H9 (cell line): Measurements from ENCODE around the gene PCDHGA6. TPM values are rescaled to one million over a fixed set of nuclear protein-coding genes. Genes with fewer than 3 reads are reported as not detected.
A peak's percentile ranks its signal among the peaks of the same experiment; 100 is the strongest.

Experiments
- DNase-seq: peaks from one replicate; pipeline ENCODE4 v3.0.0-alpha.2; 2017
- H2AFZ ChIP-seq: one replicate; pipeline ENCODE4 v1.6.1; 2013; ENCODE audit warnings: mild to moderate bottlenecking, low read length, control low read depth, moderate library complexity
- H2AK5ac ChIP-seq: 2 replicates; pipeline ENCODE4 v1.6.1; 2013; ENCODE audit warnings: low read length, control low read depth, mixed read lengths; ENCODE audit not compliant: insufficient read length
- H2BK120ac ChIP-seq: one replicate; pipeline ENCODE4 v1.6.1; 2013; ENCODE audit warnings: low read depth, mild to moderate bottlenecking, low read length, control low read depth, inconsistent platforms; ENCODE audit not compliant: poor library complexity, severe bottlenecking
- H2BK12ac ChIP-seq: 2 replicates; pipeline ENCODE4 v1.6.1; 2013; ENCODE audit warnings: low read length, control low read depth, mixed read lengths, low read depth; ENCODE audit not compliant: insufficient read length
- H2BK15ac ChIP-seq: 2 replicates; pipeline ENCODE4 v1.6.1; 2013; ENCODE audit warnings: low read depth, low read length, control low read depth
- H2BK20ac ChIP-seq: one replicate; pipeline ENCODE4 v1.6.1; 2013; ENCODE audit warnings: low read depth, mild to moderate bottlenecking, low read length, control low read depth, inconsistent platforms; ENCODE audit not compliant: poor library complexity, severe bottlenecking
- H2BK5ac ChIP-seq: 2 replicates; pipeline ENCODE4 v1.6.1; 2013; ENCODE audit warnings: low read length, control low read depth, mixed read lengths; ENCODE audit not compliant: insufficient read length
- H3K14ac ChIP-seq: 2 replicates; pipeline ENCODE4 v1.6.1; 2013; ENCODE audit warnings: low read length, control low read depth; ENCODE audit not compliant: insufficient read depth
- H3K18ac ChIP-seq: 2 replicates; pipeline ENCODE4 v1.6.1; 2013; ENCODE audit warnings: low read depth, mild to moderate bottlenecking, mixed read lengths, low read length, control low read depth; ENCODE audit not compliant: insufficient read length
- H3K23ac ChIP-seq: 2 replicates; pipeline ENCODE4 v1.6.1; 2013; ENCODE audit warnings: low read length, control low read depth, mixed read lengths, low read depth; ENCODE audit not compliant: insufficient read length
- H3K23me2 ChIP-seq: 2 replicates; pipeline ENCODE4 v1.6.1; 2013; ENCODE audit warnings: low read depth, mild to moderate bottlenecking, mixed read lengths, low read length, control low read depth; ENCODE audit not compliant: insufficient read length, poor library complexity, severe bottlenecking
- H3K27ac ChIP-seq: 2 replicates; pipeline ENCODE4 v1.5.1; 2013; ENCODE audit warnings: low read length, control low read depth, mixed read lengths, low read depth; ENCODE audit not compliant: insufficient read length
- H3K27me3 ChIP-seq: 2 replicates; pipeline ENCODE4 v1.6.1; 2013; ENCODE audit warnings: low read length, control low read depth, inconsistent platforms; ENCODE audit not compliant: insufficient read depth
- H3K4ac ChIP-seq: 2 replicates; pipeline ENCODE4 v1.6.1; 2013; ENCODE audit warnings: low read depth, mild to moderate bottlenecking, control low read depth, inconsistent platforms, low read length, moderate library complexity
- H3K4me1 ChIP-seq: 2 replicates; pipeline ENCODE4 v1.6.1; 2013; ENCODE audit warnings: low read length, control low read depth, inconsistent platforms; ENCODE audit not compliant: insufficient read depth
- H3K4me2 ChIP-seq: 2 replicates; pipeline ENCODE4 v1.6.1; 2013; ENCODE audit warnings: low read length, control low read depth, mixed read lengths; ENCODE audit not compliant: insufficient read length, insufficient read depth
- H3K56ac ChIP-seq: 2 replicates; pipeline ENCODE4 v1.6.1; 2013; ENCODE audit warnings: low read depth, mild to moderate bottlenecking, mixed read lengths, low read length, control low read depth; ENCODE audit not compliant: insufficient read length
- H3K79me1 ChIP-seq: 2 replicates; pipeline ENCODE4 v1.6.1; 2013; ENCODE audit warnings: low read depth, mild to moderate bottlenecking, moderate library complexity, low read length, control low read depth, inconsistent platforms; ENCODE audit not compliant: insufficient read depth, poor library complexity, severe bottlenecking
- H3K79me2 ChIP-seq: 2 replicates; pipeline ENCODE4 v1.6.1; 2013; ENCODE audit warnings: low read length, control low read depth, inconsistent platforms; ENCODE audit not compliant: insufficient read depth
- H3K9ac ChIP-seq: 2 replicates; pipeline ENCODE4 v1.6.1; 2013; ENCODE audit warnings: low read length, control low read depth, mixed read lengths; ENCODE audit not compliant: insufficient read length; ENCODE audit errors: extremely low read depth
- H3K9me3 ChIP-seq: one replicate; pipeline ENCODE4 v1.6.1; 2013; ENCODE audit warnings: low read depth, low read length, inconsistent platforms; ENCODE audit not compliant: control insufficient read depth
- H3T11ph ChIP-seq: one replicate; pipeline ENCODE4 v1.6.1; 2013; ENCODE audit warnings: mild to moderate bottlenecking, low read length, control low read depth, inconsistent platforms
- H4K20me1 ChIP-seq: one replicate; pipeline ENCODE4 v1.6.1; 2013; ENCODE audit not compliant: control insufficient read depth, insufficient read length, insufficient read depth
- H4K5ac ChIP-seq: 2 replicates; pipeline ENCODE4 v1.6.1; 2013; ENCODE audit warnings: low read depth, mild to moderate bottlenecking, mixed read lengths, low read length, control low read depth; ENCODE audit not compliant: insufficient read length
- H4K8ac ChIP-seq: replicated peaks from 2 replicates; pipeline ENCODE4 v1.6.1; 2013; ENCODE audit warnings: low read length, control low read depth, mixed read lengths, low read depth; ENCODE audit not compliant: insufficient read length
- H4K91ac ChIP-seq: 2 replicates; pipeline ENCODE4 v1.6.1; 2013; ENCODE audit warnings: low read depth, mild to moderate bottlenecking, moderate library complexity, mixed read lengths, low read length, control low read depth; ENCODE audit not compliant: insufficient read length
- H3K27ac Mint-ChIP-seq, 3 experiments: 2 replicates in 2 of 3; 3 replicates in 1 of 3; pipeline ENCODE4 v1.8.0; 2020 to 2021; ENCODE audit warnings: mixed read lengths in 3 of 3, mild to moderate bottlenecking in 1 of 3, moderate library complexity in 1 of 3
- H3K27me3 Mint-ChIP-seq: 2 replicates; pipeline ENCODE4 v1.8.0; 2021; ENCODE audit warnings: low read depth, mild to moderate bottlenecking, moderate library complexity, mixed read lengths
- H3K36me3 Mint-ChIP-seq, 3 experiments: 2 replicates in 2 of 3; 3 replicates in 1 of 3; pipeline ENCODE4 v1.8.0; 2020 to 2021; ENCODE audit warnings: low read depth in 3 of 3, mixed read lengths in 3 of 3; ENCODE audit not compliant: insufficient read depth in 1 of 3
- H3K4me1 Mint-ChIP-seq, 2 experiments: 2 replicates each; pipeline ENCODE4 v1.8.0; 2020; ENCODE audit warnings: mixed read lengths in 2 of 2
- H3K4me3 Mint-ChIP-seq, 2 experiments: 2 replicates in 1 of 2; 3 replicates in 1 of 2; pipeline ENCODE4 v1.8.0; 2020 to 2021; ENCODE audit warnings: mild to moderate bottlenecking in 2 of 2, mixed read lengths in 2 of 2, moderate library complexity in 1 of 2
- H3K9me3 Mint-ChIP-seq, 2 experiments: 2 replicates in 1 of 2; 3 replicates in 1 of 2; pipeline ENCODE4 v1.8.0; 2020; ENCODE audit warnings: mild to moderate bottlenecking in 2 of 2, mixed read lengths in 2 of 2, moderate library complexity in 1 of 2
- WGBS: extraction: QIAGEN DNeasy Blood & Tissue Kit; methylation state at CpG from one replicate; pipeline ENCODE4 v1.1.7; 2013; ENCODE audit warnings: missing lambda C conversion rate, low lambda C conversion rate, mixed read lengths; ENCODE audit not compliant: insufficient read length; ENCODE audit errors: extremely low coverage; 5-methylcytosine and 5-hydroxymethylcytosine counted together
- total RNA-seq: library from RNA; stranded (reverse); gene quantifications from 2 replicates; pipeline ENCODE4 v1.2.1, GENCODE V29; 2021
- TF ChIP-seq, protein P1 (sequence below): fragments of 200-600 bp; sonication (generic); conservative IDR thresholded peaks from 3 replicates; pipeline ENCODE4 v1.8.0; 2021; ENCODE audit warnings: antibody characterized with exemption, mild to moderate bottlenecking

PCDHGA6 gene
- total RNA-seq, 1 experiment from 2014 or later, result 1.7 TPM

DNA sequence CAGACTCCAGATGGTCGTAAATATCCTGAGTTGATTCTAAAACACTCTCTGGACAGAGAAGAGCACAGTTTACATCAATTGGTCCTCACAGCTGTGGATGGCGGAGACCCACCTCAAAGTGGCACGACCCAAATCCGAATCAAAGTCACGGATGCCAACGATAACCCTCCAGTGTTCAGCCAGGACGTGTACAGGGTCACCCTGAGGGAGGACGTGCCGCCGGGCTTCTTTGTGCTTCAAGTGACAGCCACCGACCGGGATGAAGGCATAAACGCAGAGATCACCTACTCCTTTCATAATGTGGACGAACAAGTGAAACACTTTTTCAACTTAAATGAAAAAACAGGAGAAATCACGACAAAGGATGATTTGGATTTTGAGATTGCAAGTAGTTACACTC, 13.0 kb upstream of the PCDHGA6 start:
- no peak overlapping the region for H3K27ac ChIP-seq
- H2BK15ac ChIP-seq, result no peak overlapping the region
- no CpG with 5 or more reads among the region's 15 CpGs for WGBS
- H3K4me1 ChIP-seq, result no peaks in the 10 kb centered on the region
- no peak for DNase-seq
- no peaks in the 10 kb centered on the region for H3K79me2 ChIP-seq
- H2BK5ac ChIP-seq, result no peak overlapping the region
- no peak overlapping the region for H3K9ac ChIP-seq
- no peak overlapping the region for H2AK5ac ChIP-seq
- H3K18ac ChIP-seq, result no peak overlapping the region
- Mint-ChIP-seq H3K27me3 (peaks cover 7% of the 10 kb centered on the region), H3K4me1 (peaks cover 7 to 15% of the 10 kb centered on the region in 2 experiments; a peak in 3 of 4 replicates), H3K36me3 (peaks cover 44 to 72% (median 64%) of the 10 kb centered on the region in 3 experiments), H3K4me3 (no peak overlapping the region), H3K27ac (peak overlapping the region in 1 of 3 experiments; percentile 24; a peak in 1 of 7 replicates), H3K9me3 (peaks cover 73% of the 10 kb centered on the region in 2 experiments)
- TF ChIP-seq, protein P1, sequence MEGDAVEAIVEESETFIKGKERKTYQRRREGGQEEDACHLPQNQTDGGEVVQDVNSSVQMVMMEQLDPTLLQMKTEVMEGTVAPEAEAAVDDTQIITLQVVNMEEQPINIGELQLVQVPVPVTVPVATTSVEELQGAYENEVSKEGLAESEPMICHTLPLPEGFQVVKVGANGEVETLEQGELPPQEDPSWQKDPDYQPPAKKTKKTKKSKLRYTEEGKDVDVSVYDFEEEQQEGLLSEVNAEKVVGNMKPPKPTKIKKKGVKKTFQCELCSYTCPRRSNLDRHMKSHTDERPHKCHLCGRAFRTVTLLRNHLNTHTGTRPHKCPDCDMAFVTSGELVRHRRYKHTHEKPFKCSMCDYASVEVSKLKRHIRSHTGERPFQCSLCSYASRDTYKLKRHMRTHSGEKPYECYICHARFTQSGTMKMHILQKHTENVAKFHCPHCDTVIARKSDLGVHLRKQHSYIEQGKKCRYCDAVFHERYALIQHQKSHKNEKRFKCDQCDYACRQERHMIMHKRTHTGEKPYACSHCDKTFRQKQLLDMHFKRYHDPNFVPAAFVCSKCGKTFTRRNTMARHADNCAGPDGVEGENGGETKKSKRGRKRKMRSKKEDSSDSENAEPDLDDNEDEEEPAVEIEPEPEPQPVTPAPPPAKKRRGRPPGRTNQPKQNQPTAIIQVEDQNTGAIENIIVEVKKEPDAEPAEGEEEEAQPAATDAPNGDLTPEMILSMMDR, result no peak
- no peaks in the 10 kb centered on the region for H4K20me1 ChIP-seq
- H3K23me2 ChIP-seq, result no peaks in the 10 kb centered on the region
- H2BK12ac ChIP-seq, result no peak overlapping the region
- no peak overlapping the region for H2AFZ ChIP-seq
- H3K23ac ChIP-seq, result no peak overlapping the region
- H3K9me3 ChIP-seq, result peaks cover 31% of the 10 kb centered on the region
- H3T11ph ChIP-seq, result no peak overlapping the region
- no peaks in the 10 kb centered on the region for H3K79me1 ChIP-seq
- H3K14ac ChIP-seq, result no peak overlapping the region
- H4K8ac ChIP-seq, result no peak overlapping the region
- no peaks in the 10 kb centered on the region for H3K27me3 ChIP-seq
- H4K91ac ChIP-seq, result no peak overlapping the region
- H2BK20ac ChIP-seq, result no peak overlapping the region
- H3K4me2 ChIP-seq, result no peak overlapping the region
- no peak overlapping the region for H2BK120ac ChIP-seq
- H3K4ac ChIP-seq, result no peak overlapping the region
- no peak overlapping the region for H4K5ac ChIP-seq
- no peak overlapping the region for H3K56ac ChIP-seq
